CD8-positive, alpha-beta memory T cell (primary cell): ENCODE results near the gene AP2A2. TPM values are rescaled to one million over a fixed set of nuclear protein-coding genes. Genes with fewer than 3 reads are reported as not detected.

Source experiments
- CTCF ChIA-PET: fragments of 350-600 bp; sonication (Branson Sonifier 250); formaldehyde crosslinking; loops from one replicate; lab custom pipeline; 2021; ENCODE audit warnings: antibody characterized with exemption; lab: Charles Lee
- POLR2A ChIA-PET: fragments of 350-600 bp; sonication (Branson Sonifier 250); formaldehyde crosslinking; loops from one replicate; lab custom pipeline; 2021; ENCODE audit warnings: antibody characterized with exemption; lab: Charles Lee
- DNase-seq, 5 donors: peaks; one replicate each; pipeline versions ENCODE4 v3.0.0 to v3.0.0-alpha.2; 2020 to 2022; ENCODE audit warnings: mixed read lengths in 1 of 5
- H3K27ac ChIP-seq: one replicate; pipeline ENCODE4 v1.7.0; 2013; ENCODE audit warnings: low read depth, mild to moderate bottlenecking, low read length, moderate library complexity
- H3K27me3 ChIP-seq: 2 replicates; pipeline ENCODE4 v1.7.0; 2013; ENCODE audit warnings: low read length, mild to moderate bottlenecking; ENCODE audit not compliant: insufficient read depth, poor library complexity, severe bottlenecking
- H3K36me3 ChIP-seq: 2 replicates; pipeline ENCODE4 v1.7.0; 2013; ENCODE audit warnings: mild to moderate bottlenecking, low read length, moderate library complexity; ENCODE audit not compliant: insufficient read depth
- H3K4me1 ChIP-seq: 2 replicates; pipeline ENCODE4 v1.7.0; 2013; ENCODE audit warnings: mild to moderate bottlenecking, low read length, moderate library complexity; ENCODE audit not compliant: insufficient read depth
- H3K4me3 ChIP-seq: 2 replicates; pipeline ENCODE4 v1.7.0; 2013; ENCODE audit warnings: mild to moderate bottlenecking, low read length
- H3K9me3 ChIP-seq: 2 replicates; pipeline ENCODE4 v1.7.0; 2013; ENCODE audit warnings: mild to moderate bottlenecking, low read length
- H3K27ac Mint-ChIP-seq, 8 donors: one replicate each; pipeline ENCODE4 v1.8.0; 2020 to 2021; ENCODE audit warnings: mixed read lengths in 8 of 8, mild to moderate bottlenecking in 6 of 8, inconsistent platforms in 3 of 8, moderate library complexity in 3 of 8
- H3K27me3 Mint-ChIP-seq, 2 donors: one replicate each; pipeline ENCODE4 v1.8.0; 2020 to 2021; ENCODE audit warnings: mixed read lengths in 2 of 2, mild to moderate bottlenecking in 1 of 2, moderate library complexity in 1 of 2
- H3K36me3 Mint-ChIP-seq, 3 donors: one replicate each; pipeline ENCODE4 v1.8.0; 2020 to 2021; ENCODE audit warnings: mixed read lengths in 3 of 3, inconsistent platforms in 1 of 3, mild to moderate bottlenecking in 1 of 3
- H3K4me1 Mint-ChIP-seq, 3 donors: one replicate each; pipeline ENCODE4 v1.8.0; 2020 to 2021; ENCODE audit warnings: mixed read lengths in 3 of 3, inconsistent platforms in 1 of 3, mild to moderate bottlenecking in 1 of 3
- H3K4me3 Mint-ChIP-seq, 7 donors: one replicate each; pipeline ENCODE4 v1.8.0; 2020 to 2021; ENCODE audit warnings: mixed read lengths in 7 of 7, mild to moderate bottlenecking in 6 of 7, moderate library complexity in 4 of 7, inconsistent platforms in 2 of 7
- H3K9me3 Mint-ChIP-seq, 5 donors: one replicate each; pipeline ENCODE4 v1.8.0; 2020 to 2022; ENCODE audit warnings: mixed read lengths in 5 of 5, mild to moderate bottlenecking in 3 of 5, moderate library complexity in 2 of 5, inconsistent platforms in 1 of 5
- polyA plus RNA-seq: library from polyadenylated mRNA; unstranded; fragments of 300-500 nt; fragmentation: Illumina TruSeq; gene quantifications from one replicate; pipeline ENCODE4 v1.2.3, GENCODE V29; 2021
- total RNA-seq, 2 experiments: library from RNA; stranded (reverse); gene quantifications; one replicate each; pipeline ENCODE4 v1.2.3, GENCODE V29; 2021

The AP2A2 gene
- total and polyA plus RNA-seq, 3 experiments from 2014 or later, result 13.9 to 42.8 (median 38.8) TPM

DNA sequence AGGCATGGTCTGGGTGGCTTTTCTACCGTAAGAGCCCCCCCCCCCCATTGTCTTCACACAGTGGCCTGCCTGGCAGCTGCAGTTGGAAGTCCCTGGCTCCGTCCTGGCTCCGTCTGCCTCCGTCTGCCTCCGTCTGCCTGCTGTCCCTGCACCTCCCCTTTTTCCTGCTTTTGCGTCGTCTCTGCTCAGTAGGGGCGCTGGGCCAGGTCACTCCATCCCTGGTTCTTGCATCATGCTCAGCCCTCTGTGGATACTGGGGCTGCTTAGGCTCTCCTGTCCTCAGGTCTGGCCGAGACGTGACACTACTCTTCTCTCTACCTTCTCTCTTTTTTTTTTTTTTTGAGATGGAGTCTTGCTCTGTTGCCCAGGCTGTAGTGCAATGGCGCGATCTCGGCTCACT lies 27.8 kb downstream of the AP2A2 start:
- peaks cover 8 to 39% (median 14%) of the 10 kb centered on the region in 3 donors for H3K36me3 Mint-ChIP-seq
- H3K27me3 ChIP-seq, result no peaks in the 10 kb centered on the region
- H3K4me1 Mint-ChIP-seq, result peaks cover 28 to 49% (median 33%) of the 10 kb centered on the region in 3 donors
- H3K4me3 ChIP-seq, result no peak overlapping the region
- H3K9me3 Mint-ChIP-seq, result peaks cover 0 to 6% (median 4%) of the 10 kb centered on the region in 5 donors
- no peaks in the 10 kb centered on the region for H3K36me3 ChIP-seq
- POLR2A ChIA-PET, result no interaction called here
- H3K4me1 ChIP-seq, result no peaks in the 10 kb centered on the region
- H3K9me3 ChIP-seq, result peaks cover 5% of the 10 kb centered on the region
- no peak overlapping the region for H3K27ac ChIP-seq
- H3K27me3 Mint-ChIP-seq, result no peaks in the 10 kb centered on the region
- DNase-seq, result no peak
- peak overlapping the region in 2 of 8 donors; percentile 29 to 72 for H3K27ac Mint-ChIP-seq
- CTCF ChIA-PET, result no interaction called here
- no peak overlapping the region for H3K4me3 Mint-ChIP-seq

DNA sequence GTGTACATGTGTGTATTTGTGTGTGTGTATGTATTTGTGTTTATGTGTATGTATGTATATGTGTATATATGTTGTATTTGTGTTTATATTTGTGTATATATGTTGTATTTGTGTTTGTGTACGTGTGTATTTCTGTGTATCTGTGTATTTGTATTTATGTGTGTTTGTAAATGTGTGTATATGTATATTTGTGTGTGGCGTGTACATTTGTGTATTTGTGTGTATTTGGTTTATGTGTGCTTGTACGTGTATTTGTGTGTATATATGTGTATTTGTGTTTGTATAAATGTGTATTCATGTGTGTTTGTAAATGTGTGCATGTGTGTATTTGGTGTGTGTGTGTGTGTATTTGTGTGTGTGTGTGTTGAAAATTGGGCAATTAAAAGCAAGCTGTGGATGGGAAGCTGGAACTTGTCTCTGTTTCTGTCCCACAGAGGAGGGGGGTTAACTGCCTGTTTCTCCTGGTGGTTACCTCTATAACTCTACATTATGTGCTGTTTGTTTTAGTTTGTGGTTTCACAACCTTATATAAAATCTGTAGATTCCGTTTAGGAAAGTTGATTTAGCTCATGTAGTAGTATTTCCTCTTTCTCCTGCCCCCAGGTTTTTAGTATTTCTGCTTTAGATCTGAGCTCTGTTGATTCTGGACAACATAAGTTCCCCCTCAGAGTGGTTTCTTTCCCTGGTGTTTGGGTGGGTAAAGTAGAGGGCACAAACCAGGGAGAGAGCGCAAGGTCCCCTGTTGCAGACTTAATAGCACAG lies 28.9 kb downstream of the AP2A2 start:
- CTCF ChIA-PET, result interaction anchor here (0.6 kb wide), 1 partner anchor 15 kb away, joined by 3 read pairs; no protein-coding TSS in a partner anchor
- Mint-ChIP-seq H3K4me3 (no peak overlapping the region), H3K4me1 (peaks cover 31 to 49% (median 33%) of the 10 kb centered on the region in 3 donors), H3K27ac (peak overlapping the region in 6 of 8 donors; percentile 38 to 58 (median 48)), H3K27me3 (no peaks in the 10 kb centered on the region), H3K9me3 (peaks cover 0 to 4% (median 0%) of the 10 kb centered on the region in 5 donors), H3K36me3 (peaks cover 5 to 46% (median 11%) of the 10 kb centered on the region in 3 donors)
- Histone ChIP-seq H3K9me3 (peaks cover 5% of the 10 kb centered on the region), H3K4me3 (no peak overlapping the region), H3K4me1 (no peaks in the 10 kb centered on the region), H3K27me3 (no peaks in the 10 kb centered on the region), H3K36me3 (peaks cover 3% of the 10 kb centered on the region), H3K27ac (no peak overlapping the region)
- no peak for DNase-seq
- POLR2A ChIA-PET, result interaction anchor here (0.5 kb wide), 1 partner anchor 27 kb away, joined by 8 read pairs; no protein-coding TSS in a partner anchor

DNA sequence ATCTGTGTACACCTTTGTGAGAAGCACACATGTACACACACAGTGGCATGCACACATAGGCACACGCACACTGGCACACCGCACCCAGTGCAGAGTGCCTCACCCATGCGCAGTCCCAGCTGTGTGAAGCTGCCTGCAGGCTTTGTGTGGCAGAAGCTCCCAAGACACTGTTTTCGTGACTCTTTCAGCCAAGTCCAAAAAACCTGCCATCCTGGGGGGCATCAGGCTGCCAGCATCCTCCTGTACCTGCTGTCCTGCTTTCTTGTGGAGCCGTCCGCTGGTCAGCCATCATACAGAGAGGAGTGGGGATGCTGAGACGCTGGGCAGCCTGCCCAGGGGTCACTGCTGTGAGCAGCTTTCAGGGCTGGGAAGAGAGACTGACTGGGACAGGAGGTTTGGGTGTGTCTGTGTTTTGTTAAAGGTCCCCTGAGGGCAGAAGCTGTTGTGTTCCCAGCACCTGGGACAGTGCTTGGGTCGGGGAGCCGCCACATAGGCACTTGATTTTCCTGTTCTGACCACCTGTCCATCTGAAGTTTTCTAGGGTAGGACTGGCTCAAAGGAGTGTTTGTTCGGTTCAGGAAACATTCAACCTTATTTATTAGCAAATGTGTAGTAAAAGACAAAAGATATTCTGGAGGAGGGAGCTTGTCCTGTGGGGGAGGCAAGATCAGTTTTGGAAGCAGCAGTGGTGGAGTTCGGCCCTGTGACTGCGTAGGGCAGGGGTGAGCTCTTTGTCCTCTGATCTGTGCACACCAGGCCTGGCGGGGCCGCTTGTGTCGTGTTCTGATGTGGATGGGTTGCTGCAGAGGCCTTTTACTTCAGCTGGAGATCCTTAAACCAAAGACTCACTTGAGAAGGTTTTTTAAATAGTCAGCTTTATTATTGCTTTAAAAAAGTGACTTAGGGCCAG lies 29.7 kb downstream of the AP2A2 start:
- Histone ChIP-seq H3K4me1 (no peaks in the 10 kb centered on the region), H3K36me3 (peaks cover 7% of the 10 kb centered on the region), H3K4me3 (no peak overlapping the region), H3K9me3 (no peaks in the 10 kb centered on the region), H3K27ac (no peak overlapping the region), H3K27me3 (no peaks in the 10 kb centered on the region)
- Mint-ChIP-seq H3K27me3 (no peaks in the 10 kb centered on the region), H3K36me3 (peaks cover 0 to 45% (median 7%) of the 10 kb centered on the region in 3 donors), H3K4me3 (peak overlapping the region in 1 of 7 donors; percentile 54), H3K4me1 (peaks cover 31 to 47% (median 33%) of the 10 kb centered on the region in 3 donors), H3K9me3 (no peaks in the 10 kb centered on the region), H3K27ac (peak overlapping the region in 6 of 8 donors; percentile 23 to 84 (median 76))
- no peak for DNase-seq
- POLR2A ChIA-PET, result no interaction called here
- CTCF ChIA-PET, result no interaction called here

DNA sequence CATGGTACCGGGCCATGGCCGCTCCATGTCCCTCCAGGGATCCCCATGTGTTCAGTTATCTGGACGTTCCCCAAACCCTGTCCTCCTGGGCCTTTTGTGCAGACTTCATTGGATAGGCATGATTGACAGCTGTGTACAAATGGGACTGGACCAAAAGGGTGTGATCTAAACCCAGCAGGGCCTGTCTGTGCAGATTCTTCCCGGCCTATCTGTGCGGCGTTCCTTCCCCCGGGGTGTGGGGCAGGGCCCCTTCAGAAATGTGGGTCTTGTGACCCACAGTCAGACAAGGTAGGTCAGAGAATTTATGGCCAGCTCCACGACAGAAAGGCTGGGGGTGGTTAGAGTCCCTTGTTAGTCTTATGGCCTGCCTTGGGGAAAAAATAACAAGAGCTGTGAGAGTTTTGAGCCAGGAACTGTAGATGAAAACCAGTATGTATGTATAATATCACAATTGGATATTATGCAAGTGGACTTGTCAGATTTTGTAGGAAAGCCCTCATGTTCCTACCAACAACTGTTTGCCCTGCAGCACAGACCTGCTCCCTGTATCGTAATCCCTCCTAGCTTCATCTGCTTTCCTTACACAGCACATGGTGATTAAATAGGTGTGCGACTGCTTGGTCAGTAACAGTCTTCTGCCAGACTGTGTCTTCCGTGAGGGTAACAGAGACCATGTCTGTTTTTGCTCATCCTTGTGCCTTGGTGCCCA lies 31.7 kb downstream of the AP2A2 start:
- POLR2A ChIA-PET, result no interaction called here
- Mint-ChIP-seq H3K27me3 (no peaks in the 10 kb centered on the region), H3K9me3 (no peaks in the 10 kb centered on the region), H3K27ac (peak overlapping the region in 1 of 8 donors; percentile 56), H3K4me1 (peaks cover 23 to 44% (median 25%) of the 10 kb centered on the region in 3 donors), H3K4me3 (no peak overlapping the region), H3K36me3 (peaks cover 0 to 55% (median 11%) of the 10 kb centered on the region in 3 donors)
- Histone ChIP-seq H3K27ac (no peak overlapping the region), H3K36me3 (peaks cover 7% of the 10 kb centered on the region), H3K9me3 (no peaks in the 10 kb centered on the region), H3K4me1 (no peaks in the 10 kb centered on the region), H3K4me3 (no peak overlapping the region), H3K27me3 (no peaks in the 10 kb centered on the region)
- DNase-seq, result no peak
- CTCF ChIA-PET, result no interaction called here

DNA sequence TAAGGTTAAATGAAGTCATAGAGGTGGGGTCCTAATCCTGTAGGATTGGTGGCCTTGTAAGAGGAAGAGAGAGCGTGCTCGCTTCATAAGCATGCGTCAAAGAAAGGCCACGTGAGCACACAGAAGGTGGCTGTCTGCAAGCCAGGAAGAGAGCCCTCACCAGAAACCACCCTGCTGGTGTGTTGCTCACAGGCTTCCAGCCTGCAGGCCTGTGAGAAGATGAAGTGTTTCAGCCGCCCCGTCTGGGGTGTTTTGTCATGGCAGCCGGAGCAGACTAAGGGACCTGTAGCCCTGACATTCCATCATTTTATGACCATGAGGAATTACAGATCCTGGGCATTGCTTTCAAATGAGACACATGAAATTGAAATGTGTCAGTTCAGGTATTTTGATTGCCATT lies 32.4 kb downstream of the AP2A2 start:
- no peaks in the 10 kb centered on the region for H3K27me3 Mint-ChIP-seq
- H3K36me3 ChIP-seq, result peaks cover 7% of the 10 kb centered on the region
- H3K27ac Mint-ChIP-seq, result peak overlapping the region in 2 of 8 donors; percentile 22 to 56
- H3K36me3 Mint-ChIP-seq, result peaks cover 0 to 55% (median 11%) of the 10 kb centered on the region in 3 donors
- H3K27ac ChIP-seq, result no peak overlapping the region
- CTCF ChIA-PET, result no interaction called here
- no peaks in the 10 kb centered on the region for H3K4me1 ChIP-seq
- no peak for DNase-seq
- no peak overlapping the region for H3K4me3 Mint-ChIP-seq
- POLR2A ChIA-PET, result no interaction called here
- peaks cover 17 to 36% (median 19%) of the 10 kb centered on the region in 3 donors for H3K4me1 Mint-ChIP-seq
- H3K9me3 ChIP-seq, result no peaks in the 10 kb centered on the region
- no peaks in the 10 kb centered on the region for H3K27me3 ChIP-seq
- no peaks in the 10 kb centered on the region for H3K9me3 Mint-ChIP-seq
- H3K4me3 ChIP-seq, result no peak overlapping the region

DNA sequence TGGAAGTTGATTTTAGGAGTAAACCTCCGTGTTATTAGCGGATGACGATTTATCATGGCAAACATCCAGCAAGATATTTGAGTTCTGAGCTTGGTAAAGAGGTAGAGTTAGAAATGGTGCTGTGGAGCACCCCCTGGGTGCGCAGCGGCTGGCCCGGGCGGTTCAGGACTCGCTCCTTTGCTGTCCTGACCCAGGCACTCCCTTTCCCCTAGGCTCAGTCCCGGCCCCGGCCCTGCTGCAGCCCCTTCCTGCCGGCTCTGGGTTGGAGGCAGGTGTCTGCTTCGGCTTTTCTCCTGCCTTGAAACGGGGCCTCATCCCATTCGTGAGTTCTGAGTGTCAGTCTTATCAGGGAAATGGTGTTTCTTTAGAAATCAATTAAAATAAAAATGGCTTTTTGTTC lies 33.4 kb downstream of the AP2A2 start:
- Histone ChIP-seq H3K27me3 (no peaks in the 10 kb centered on the region), H3K4me3 (no peak overlapping the region), H3K9me3 (no peaks in the 10 kb centered on the region), H3K36me3 (peaks cover 7% of the 10 kb centered on the region), H3K27ac (no peak overlapping the region), H3K4me1 (no peaks in the 10 kb centered on the region)
- H3K27me3 Mint-ChIP-seq, result no peaks in the 10 kb centered on the region
- H3K4me3 Mint-ChIP-seq, result no peak overlapping the region
- peaks cover 16 to 30% (median 19%) of the 10 kb centered on the region in 3 donors for H3K4me1 Mint-ChIP-seq
- no peak for DNase-seq
- H3K9me3 Mint-ChIP-seq, result no peaks in the 10 kb centered on the region
- POLR2A ChIA-PET, result no interaction called here
- CTCF ChIA-PET, result no interaction called here
- H3K27ac Mint-ChIP-seq, result peak overlapping the region in 1 of 8 donors; percentile 81
- peaks cover 0 to 59% (median 11%) of the 10 kb centered on the region in 3 donors for H3K36me3 Mint-ChIP-seq

DNA sequence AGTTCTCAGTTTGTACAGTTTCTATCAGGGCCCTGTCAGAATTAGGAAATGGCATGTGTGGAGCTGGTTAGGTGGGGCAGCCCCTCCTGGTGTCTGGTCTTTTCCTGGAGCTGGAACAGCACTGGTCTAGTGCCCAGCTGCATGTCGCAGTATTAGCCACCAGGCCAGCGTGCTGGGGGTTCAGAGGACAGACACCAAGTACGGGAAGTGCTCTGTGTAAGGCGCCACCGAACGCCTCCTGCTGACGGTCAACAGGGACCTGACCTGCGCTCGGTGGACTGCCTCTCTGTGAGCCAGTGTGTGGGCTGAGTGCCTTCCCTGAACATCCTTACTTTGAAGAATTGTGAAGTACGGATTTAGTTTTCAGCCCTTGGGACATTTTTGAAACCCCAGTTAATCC lies 33.9 kb downstream of the AP2A2 start:
- Mint-ChIP-seq H3K4me1 (peaks cover 10 to 24% (median 16%) of the 10 kb centered on the region in 3 donors), H3K27ac (peak overlapping the region in 2 of 8 donors; percentile 14 to 29), H3K36me3 (peaks cover 0 to 63% (median 11%) of the 10 kb centered on the region in 3 donors), H3K4me3 (no peak overlapping the region), H3K9me3 (no peaks in the 10 kb centered on the region), H3K27me3 (no peaks in the 10 kb centered on the region)
- ChIA-PET POLR2A (no interaction called here), CTCF (no interaction called here)
- H3K36me3 ChIP-seq, result peaks cover 7% of the 10 kb centered on the region
- H3K27me3 ChIP-seq, result no peaks in the 10 kb centered on the region
- H3K9me3 ChIP-seq, result no peaks in the 10 kb centered on the region
- no peak for DNase-seq
- H3K4me3 ChIP-seq, result no peak overlapping the region
- no peak overlapping the region for H3K27ac ChIP-seq
- no peaks in the 10 kb centered on the region for H3K4me1 ChIP-seq
